Effector CD4-positive, alpha-beta T cell (primary cell): ENCODE measurements around the gene P2RX4.
"Not testable (repeated sequence)": the region's sequence is repeated elsewhere in the genome, so short reads cannot be mapped to it uniquely, and the experiment has no call there.

ENCODE experiments used
- DNase-seq: peaks from one replicate; pipeline ENCODE4 v3.0.0-alpha.2; 2020
- total RNA-seq: gene quantifications from one replicate; lab custom pipeline; 2026; lab: John Stamatoyannopoulos, UW

The P2RX4 gene
- 40.9 reads per million, percentile 64 among the genes with 10 or more reads in this experiment for total RNA-seq

DNA sequence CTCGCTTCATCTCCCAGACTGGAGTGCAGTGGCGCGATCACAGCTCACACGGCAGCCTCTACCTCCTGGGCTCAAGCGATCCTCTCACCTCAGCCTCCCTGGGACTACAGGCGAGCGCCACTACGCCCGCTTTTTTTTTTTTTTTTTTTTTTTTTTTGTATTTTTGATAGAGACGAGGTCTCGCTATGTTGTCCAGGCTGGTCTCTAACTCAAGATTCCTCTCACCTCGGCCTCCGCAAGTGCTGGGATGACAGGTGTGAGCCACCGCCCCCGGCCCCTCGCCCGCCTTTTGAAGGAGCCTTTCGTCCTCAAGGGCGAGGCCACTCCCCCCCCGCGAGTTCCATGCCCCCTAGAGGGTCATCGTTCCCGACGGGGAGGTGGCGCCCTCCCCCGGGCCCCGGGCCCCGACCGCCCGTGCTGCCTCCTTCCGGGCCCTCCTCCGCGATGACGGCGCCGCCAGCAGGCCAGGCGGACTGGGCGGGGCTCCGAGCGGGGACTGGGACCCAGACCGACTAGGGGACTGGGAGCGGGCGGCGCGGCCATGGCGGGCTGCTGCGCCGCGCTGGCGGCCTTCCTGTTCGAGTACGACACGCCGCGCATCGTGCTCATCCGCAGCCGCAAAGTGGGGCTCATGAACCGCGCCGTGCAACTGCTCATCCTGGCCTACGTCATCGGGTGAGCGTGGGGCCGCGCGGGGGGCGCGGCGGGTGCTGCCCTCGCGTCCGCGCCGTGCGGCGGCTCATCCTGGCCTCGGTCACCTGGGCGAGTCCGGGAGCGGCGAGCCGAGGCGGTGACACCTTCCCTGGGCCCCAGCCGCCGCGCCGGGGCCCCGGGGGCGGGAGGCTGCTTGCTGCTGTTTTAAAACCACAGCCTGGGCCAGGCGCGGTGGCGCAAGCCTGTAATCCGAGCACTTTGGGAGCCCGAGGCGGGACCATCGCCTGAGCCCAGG lies at the start of gene P2RX4:
TSS of gene P2RX4 (plus strand) at position 506 of the 949 bp plus-strand sequence. CDS start at position 542, 36 bp downstream.
- DNase-seq: peak; percentile 81

- DNase-seq: no peak
Measured at GRCh38 chr12:121162384-121162783, 47.5 kb upstream of the P2RX4 start.

- DNase-seq: no peak
Measured at GRCh38 chr12:121162985-121163384, 46.9 kb upstream of the P2RX4 start.

GRCh38 chr12:121164839-121165238 lies 45.1 kb upstream of the P2RX4 start:
- DNase-seq: not testable (repeated sequence)

- no peak for DNase-seq
Measured at GRCh38 chr12:121165316-121165715, 44.6 kb upstream of the P2RX4 start.

GRCh38 chr12:121166356-121166755 lies 43.6 kb upstream of the P2RX4 start:
- no peak for DNase-seq

DNA sequence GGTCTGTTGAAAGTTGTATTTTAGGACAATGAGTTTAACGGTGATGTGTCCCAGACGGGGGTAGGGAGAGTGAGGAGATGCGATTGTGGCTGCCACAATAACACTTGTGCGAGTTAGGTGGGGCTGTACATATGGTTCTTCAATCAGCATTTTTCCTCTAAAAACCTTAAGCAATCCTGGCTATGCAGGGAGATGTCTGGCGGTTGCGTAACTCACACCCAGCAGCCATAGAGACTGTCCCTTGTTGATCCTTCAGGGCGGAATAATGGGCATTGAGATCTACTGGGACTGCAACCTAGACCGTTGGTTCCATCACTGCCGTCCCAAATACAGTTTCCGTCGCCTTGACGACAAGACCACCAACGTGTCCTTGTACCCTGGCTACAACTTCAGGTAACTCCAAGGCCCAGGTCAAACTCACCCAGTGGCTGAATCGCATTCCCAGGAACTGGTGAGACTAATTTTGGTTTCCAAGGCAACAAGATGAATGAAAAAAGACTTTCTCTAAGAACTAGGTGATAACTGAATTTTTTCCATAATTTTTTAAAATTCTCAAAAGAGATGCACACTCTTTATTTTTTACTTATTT lies 42.6 kb upstream of the P2RX4 start:
- DNase-seq: no peak

GRCh38 chr12:121167951-121168350 lies 42.0 kb upstream of the P2RX4 start:
- DNase-seq: no peak

DNA sequence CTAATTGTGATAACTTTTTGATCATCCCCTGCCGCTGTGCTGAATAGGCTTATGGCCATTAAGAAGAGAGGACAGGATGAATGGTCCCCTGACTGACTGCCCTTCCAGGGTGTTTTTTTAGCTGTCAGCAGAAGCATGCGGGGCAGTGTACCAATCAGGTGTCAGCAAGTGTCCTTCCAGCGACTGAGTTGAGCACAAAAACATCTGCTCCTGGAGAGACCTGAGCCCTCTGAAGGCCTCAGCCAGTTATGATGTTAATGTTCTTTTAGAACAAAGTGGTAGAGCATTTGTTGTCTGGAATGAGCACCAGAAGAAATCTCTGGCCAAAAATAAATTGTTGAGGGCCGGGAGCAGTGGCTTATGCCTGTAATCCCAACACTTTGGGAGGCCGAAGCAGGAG lies 39.8 kb upstream of the P2RX4 start:
- no peak for DNase-seq

DNA sequence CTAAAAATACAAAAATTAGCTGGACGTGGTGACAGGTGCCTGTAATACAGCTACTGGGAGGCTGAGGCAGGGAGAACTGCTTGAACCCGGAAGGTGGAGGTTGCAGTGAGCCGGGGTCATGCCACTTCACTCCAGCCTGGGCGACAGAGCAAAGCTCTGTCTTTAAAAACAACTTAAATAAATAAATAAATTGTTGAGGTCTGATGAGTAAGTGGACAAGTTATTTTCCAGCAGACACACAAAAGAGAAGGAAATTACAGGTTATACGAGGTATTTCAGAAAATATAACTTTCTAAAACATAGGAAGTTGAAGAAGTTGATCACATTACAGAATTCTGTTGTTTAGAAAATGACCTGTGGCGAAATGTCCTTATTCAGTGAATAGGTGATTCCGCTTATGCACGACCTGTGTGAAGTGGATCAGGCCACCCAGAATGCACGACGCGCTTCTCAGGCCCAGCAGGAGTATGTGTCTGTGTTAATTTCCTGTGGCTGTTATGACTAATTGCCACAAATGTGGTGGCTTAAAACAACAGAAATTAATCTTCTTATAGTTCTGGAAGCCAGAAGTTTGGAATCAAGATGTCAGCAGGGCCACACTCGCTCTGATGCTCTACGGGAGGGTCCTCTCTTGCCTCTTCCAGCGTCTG lies 39.2 kb upstream of the P2RX4 start:
- DNase-seq: no peak

DNA sequence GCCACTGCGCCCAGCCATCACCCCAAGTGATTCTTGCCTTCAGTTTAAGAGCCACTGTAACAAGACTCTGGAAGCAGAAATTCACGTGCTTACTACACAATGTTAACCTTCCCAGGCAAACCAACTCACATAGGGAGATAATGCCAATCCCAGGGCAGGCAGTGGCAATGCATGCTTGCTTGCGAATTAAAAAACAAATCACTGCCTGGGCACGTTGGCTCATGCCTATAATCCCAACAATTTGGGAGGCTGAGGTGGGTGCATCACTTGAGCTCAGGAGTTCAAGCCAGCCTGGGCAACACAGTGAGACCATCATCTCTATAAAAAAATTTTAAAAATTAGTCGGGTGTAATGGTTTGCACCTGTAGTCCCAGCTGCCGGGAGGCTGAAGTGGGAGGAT lies 37.8 kb upstream of the P2RX4 start:
- no peak for DNase-seq

- no peak for DNase-seq
Measured at GRCh38 chr12:121175383-121176119, 34.4 kb upstream of the P2RX4 start.

DNA sequence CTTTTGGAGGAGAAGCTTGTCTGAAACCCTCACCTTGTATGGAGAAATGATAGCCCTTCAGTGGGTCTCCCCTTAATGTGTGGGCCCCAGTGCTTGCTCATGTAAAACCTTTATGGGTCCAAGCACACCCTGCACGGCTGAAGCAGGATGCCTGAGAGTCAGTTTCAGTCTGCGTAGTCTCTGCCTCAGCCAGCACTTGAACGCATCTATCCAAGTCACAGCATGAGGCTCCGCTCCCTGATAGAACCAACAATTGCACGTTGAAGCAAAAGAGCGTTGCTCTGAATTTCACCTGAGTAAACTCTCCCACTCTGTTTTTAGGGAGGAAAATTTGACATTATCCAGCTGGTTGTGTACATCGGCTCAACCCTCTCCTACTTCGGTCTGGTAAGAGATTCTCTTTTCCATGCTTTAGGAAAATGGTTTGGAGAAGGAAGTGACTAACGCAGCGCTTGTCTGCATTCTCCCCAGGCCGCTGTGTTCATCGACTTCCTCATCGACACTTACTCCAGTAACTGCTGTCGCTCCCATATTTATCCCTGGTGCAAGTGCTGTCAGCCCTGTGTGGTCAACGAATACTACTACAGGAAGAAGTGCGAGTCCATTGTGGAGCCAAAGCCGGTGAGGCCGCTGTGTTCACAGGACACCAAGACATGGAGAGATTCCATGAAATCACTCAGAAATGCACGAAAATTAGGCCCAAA lies 33.0 kb upstream of the P2RX4 start:
- DNase-seq: no peak

- no peak for DNase-seq
Measured at GRCh38 chr12:121181181-121181580, 28.7 kb upstream of the P2RX4 start.

- no peak for DNase-seq
Measured at GRCh38 chr12:121182222-121182893, 27.6 kb upstream of the P2RX4 start.

- no peak for DNase-seq
Measured at GRCh38 chr12:121184425-121184824, 25.5 kb upstream of the P2RX4 start.

- DNase-seq: no peak
Measured at GRCh38 chr12:121184984-121185889, 24.7 kb upstream of the P2RX4 start.

GRCh38 chr12:121186826-121187225 lies 23.1 kb upstream of the P2RX4 start:
- no peak for DNase-seq

DNA sequence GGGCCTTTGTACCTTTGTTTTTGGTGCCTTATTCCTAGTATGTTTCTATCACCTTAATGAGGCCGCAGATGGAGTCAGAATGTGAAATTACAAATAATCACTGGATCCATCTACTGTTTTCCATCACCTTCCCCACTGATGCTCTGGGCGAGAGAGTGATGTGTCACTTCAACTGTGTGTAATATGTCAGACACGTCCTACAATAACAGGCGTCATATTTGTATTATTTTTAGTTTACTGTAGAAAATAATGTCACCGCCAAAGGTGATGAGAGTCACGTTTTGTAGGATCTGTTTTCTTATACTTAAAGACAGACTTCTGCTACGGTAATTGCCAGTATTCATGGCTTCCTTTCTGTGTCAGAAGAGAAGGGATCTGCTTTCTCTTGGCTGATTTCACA lies 22.4 kb upstream of the P2RX4 start:
- DNase-seq: no peak

DNA sequence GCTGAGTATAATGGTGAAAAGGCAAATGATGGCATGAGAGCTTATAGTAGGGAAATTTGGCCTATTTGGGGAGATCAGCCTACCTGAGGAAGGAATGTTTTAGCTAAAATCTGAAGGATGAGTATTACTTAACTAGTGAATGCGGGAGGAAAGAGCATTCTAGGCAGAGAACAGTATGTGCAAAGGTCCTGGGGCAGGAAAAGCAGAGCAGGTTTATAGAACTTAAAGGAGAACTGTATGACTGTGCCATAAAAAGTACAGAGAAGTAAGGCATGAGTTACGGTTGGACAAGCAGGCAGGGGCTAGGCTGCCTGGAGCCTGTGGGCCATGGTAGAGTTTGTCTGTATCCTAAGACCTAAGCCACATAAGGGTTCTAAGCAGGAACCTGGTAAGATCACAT lies 21.7 kb upstream of the P2RX4 start:
- DNase-seq: no peak
